ENCODE measurements around the gene LINGO4.
A peak's percentile ranks its signal among the peaks of the same experiment; 100 is the strongest.
"Not testable (repeated sequence)": the region's sequence is repeated elsewhere in the genome, so short reads cannot be mapped to it uniquely, and the experiment has no call there.

Gene LINGO4

GRCh38 chr1:151811181-151811580 lies 6.0 kb upstream of the LINGO4 start:
- DNase-seq: no peak

GRCh38 chr1:151809985-151810556 lies 4.9 kb upstream of the LINGO4 start:
- no peak for DNase-seq

- no peak for DNase-seq
These were observed 4.2 kb upstream of the LINGO4 start for GRCh38 chr1:151809290-151809984.

- DNase-seq: no peak
These were observed 2.5 kb upstream of the LINGO4 start for GRCh38 chr1:151807766-151808165.

GRCh38 chr1:151807131-151807530 lies 1.9 kb upstream of the LINGO4 start:
- DNase-seq: no peak

- no peak for DNase-seq
These were observed 951 bp upstream of the LINGO4 start for GRCh38 chr1:151806170-151806569.

- no peak for DNase-seq
These were observed 1.3 kb downstream of the LINGO4 start for GRCh38 chr1:151803915-151804314.

- no peak for DNase-seq
These were observed 2.1 kb downstream of the LINGO4 start for GRCh38 chr1:151803164-151803563.

- no peak for DNase-seq
These were observed 2.8 kb downstream of the LINGO4 start for GRCh38 chr1:151802372-151802771.

- no peak for DNase-seq
These were observed 3.4 kb downstream of the LINGO4 start for GRCh38 chr1:151801846-151802245.

- no peak for DNase-seq
These were observed 3.9 kb downstream of the LINGO4 start for GRCh38 chr1:151801310-151801820.

- no peak for DNase-seq
These were observed 4.4 kb downstream of the LINGO4 start for GRCh38 chr1:151800830-151801229.

- no peak for DNase-seq
These were observed 5.8 kb downstream of the LINGO4 start for GRCh38 chr1:151799179-151800022.

GRCh38 chr1:151798571-151798970 lies 6.6 kb downstream of the LINGO4 start:
- no peak for DNase-seq

- DNase-seq: no peak
These were observed 14.1 kb downstream of the LINGO4 start for GRCh38 chr1:151790940-151791651.

GRCh38 chr1:151790071-151790939 lies 14.9 kb downstream of the LINGO4 start, which contains the start of gene TDRKH:
TDRKH (minus strand) TSS chr1:151790500; CDS start chr1:151783022, 7,478 bp downstream.
- DNase-seq: peak; percentile 97

GRCh38 chr1:151787689-151788088 lies 17.5 kb downstream of the LINGO4 start:
- DNase-seq: no peak

GRCh38 chr1:151783796-151784195 lies 21.4 kb downstream of the LINGO4 start:
- DNase-seq: no peak

- no peak for DNase-seq
These were observed 22.5 kb downstream of the LINGO4 start for GRCh38 chr1:151782741-151783140.

GRCh38 chr1:151782026-151782425 lies 23.2 kb downstream of the LINGO4 start:
- not testable (repeated sequence) for DNase-seq

- not testable (repeated sequence) for DNase-seq
These were observed 24.5 kb downstream of the LINGO4 start for GRCh38 chr1:151780736-151781135.

- no peak for DNase-seq
These were observed 25.4 kb downstream of the LINGO4 start for GRCh38 chr1:151779852-151780251.
